OCI-LY7 (cell line): ENCODE results near the gene SASH1.

Experiments used
- CTCF ChIP-seq: fragments of 200-600 bp; sonication (generic); conservative IDR thresholded peaks from 2 replicates; pipeline ENCODE4 v1.5.1; 2014; ENCODE audit warnings: mild to moderate bottlenecking, antibody characterized with exemption, low read length, moderate library complexity, mixed read lengths
- EZH2phosphoT487 ChIP-seq: fragments of 200-600 bp; sonication (generic); IDR thresholded peaks from 2 replicates; pipeline ENCODE4 v1.6.1; 2018; ENCODE audit warnings: low read depth, borderline replicate concordance, mild to moderate bottlenecking, mixed run types, antibody characterized with exemption, low read length, moderate library complexity, mixed read lengths

GRCh38 chr6:148518511-148519156 is 176.0 kb downstream of the SASH1 start:
- TF ChIP-seq CTCF (no peak), EZH2phosphoT487 (no peak)
